GM19455 (cell line): ENCODE data around the gene FAM83B.
"Not testable (repeated sequence)": the region's sequence is repeated elsewhere in the genome, so short reads cannot be mapped to it uniquely, and the experiment has no call there.

ENCODE experiments used
- ATAC-seq: cut with Tn5 transposase; IDR thresholded peaks from one replicate; pipeline ENCODE4 v1.9.1; 2021; ENCODE audit not compliant: unreplicated experiment

Gene FAM83B

GRCh38 chr6:54846243-54846856, at the start of gene FAM83B:
Gene FAM83B (plus strand): TSS chr6:54846771. CDS start chr6:54870247, 23,476 bp downstream.
- no peak for ATAC-seq

GRCh38 chr6:54796918-54797317, 49.7 kb upstream of the FAM83B start:
- ATAC-seq = not testable (repeated sequence)

GRCh38 chr6:54800050-54800600, 46.4 kb upstream of the FAM83B start:
- no peak for ATAC-seq

GRCh38 chr6:54801244-54801643, 45.3 kb upstream of the FAM83B start:
- ATAC-seq = no peak

GRCh38 chr6:54801669-54802068, 44.9 kb upstream of the FAM83B start:
- ATAC-seq = no peak

- ATAC-seq = no peak
Observed at GRCh38 chr6:54802775-54803634, 43.6 kb upstream of the FAM83B start.

- ATAC-seq = no peak
Observed at GRCh38 chr6:54805077-54805476, 41.5 kb upstream of the FAM83B start.

GRCh38 chr6:54810147-54810546, 36.4 kb upstream of the FAM83B start:
- ATAC-seq = no peak

GRCh38 chr6:54813892-54814291, 32.7 kb upstream of the FAM83B start:
- ATAC-seq = no peak

- ATAC-seq = no peak
Observed at GRCh38 chr6:54817236-54817635, 29.3 kb upstream of the FAM83B start.

- ATAC-seq = no peak
Observed at GRCh38 chr6:54817834-54818233, 28.7 kb upstream of the FAM83B start.

GRCh38 chr6:54824225-54824624, 22.3 kb upstream of the FAM83B start:
- ATAC-seq = not testable (repeated sequence)

- no peak for ATAC-seq
Observed at GRCh38 chr6:54827010-54827409, 19.6 kb upstream of the FAM83B start.

- no peak for ATAC-seq
Observed at GRCh38 chr6:54830216-54830615, 16.4 kb upstream of the FAM83B start.

GRCh38 chr6:54835176-54835575, 11.4 kb upstream of the FAM83B start:
- no peak for ATAC-seq

- ATAC-seq = no peak
Observed at GRCh38 chr6:54846857-54847674, 495 bp downstream of the FAM83B start.

GRCh38 chr6:54847799-54848597, 1.4 kb downstream of the FAM83B start:
- ATAC-seq = no peak

GRCh38 chr6:54850114-54850513, 3.5 kb downstream of the FAM83B start:
- no peak for ATAC-seq

GRCh38 chr6:54856129-54856528, 9.6 kb downstream of the FAM83B start:
- ATAC-seq = no peak

GRCh38 chr6:54860132-54860531, 13.6 kb downstream of the FAM83B start:
- no peak for ATAC-seq
